GM21723 (cell line): Measurements from ENCODE around the gene GJD4.

Experiments used
- ATAC-seq: cut with Tn5 transposase; IDR thresholded peaks from one replicate; pipeline ENCODE4 v1.9.1; 2021; ENCODE audit warnings: mild to moderate bottlenecking, moderate library complexity; ENCODE audit not compliant: unreplicated experiment

Gene GJD4

GRCh38 chr10:35644050-35644950, 39.2 kb downstream of the GJD4 start:
- ATAC-seq: no peak

- no peak for ATAC-seq
Measured at GRCh38 chr10:35650894-35651293, 45.8 kb downstream of the GJD4 start.

GRCh38 chr10:35652824-35653223, 47.7 kb downstream of the GJD4 start:
- ATAC-seq: no peak

GRCh38 chr10:35657621-35658020, 52.5 kb downstream of the GJD4 start:
- ATAC-seq: no peak
